ENCODE measurements around the gene EPB41L5.
"Not testable (repeated sequence)": the region's sequence is repeated elsewhere in the genome, so short reads cannot be mapped to it uniquely, and the experiment has no call there.

The EPB41L5 gene

DNA sequence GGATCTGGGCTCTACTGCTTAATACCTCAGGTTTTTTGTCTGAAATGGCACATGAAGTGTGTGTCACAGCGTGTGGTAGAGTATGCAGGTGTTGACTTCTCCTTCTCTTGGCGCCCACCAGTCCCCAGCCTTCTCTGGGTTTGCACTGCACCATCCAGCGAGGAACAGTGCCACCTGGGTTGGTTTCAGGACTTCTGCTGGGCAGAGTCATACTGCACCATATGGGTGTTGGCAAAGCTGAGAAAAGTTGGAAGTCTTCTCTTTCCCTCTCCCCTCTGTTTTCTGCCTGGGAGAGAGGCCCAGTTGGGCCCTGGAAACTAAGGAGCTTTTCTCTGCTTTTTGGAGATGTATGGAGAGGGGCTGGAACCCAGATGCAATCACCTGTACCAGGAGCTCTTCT is 166.5 kb downstream of the EPB41L5 start:
- H3K27ac ChIP-seq (ENCODE audit: low read length): no peak overlapping the region
- peaks cover 7% of the 10 kb centered on the region for H3K4me1 ChIP-seq (ENCODE audit: control insufficient read depth, low read depth, low read length)
- no peaks in the 10 kb centered on the region for H3K27me3 ChIP-seq (ENCODE audit: control insufficient read depth, insufficient read depth, low read length)
- no peaks in the 10 kb centered on the region for H3K36me3 ChIP-seq (ENCODE audit: control insufficient read depth, low read depth, low read length)
- H3K9me3 ChIP-seq (ENCODE audit: control insufficient read depth, low read depth, low read length): no peaks in the 10 kb centered on the region
- no peak overlapping the region for H3K4me3 ChIP-seq (ENCODE audit: low read length)
- no peak overlapping the region for H3K9ac ChIP-seq (ENCODE audit: low read length)

DNA sequence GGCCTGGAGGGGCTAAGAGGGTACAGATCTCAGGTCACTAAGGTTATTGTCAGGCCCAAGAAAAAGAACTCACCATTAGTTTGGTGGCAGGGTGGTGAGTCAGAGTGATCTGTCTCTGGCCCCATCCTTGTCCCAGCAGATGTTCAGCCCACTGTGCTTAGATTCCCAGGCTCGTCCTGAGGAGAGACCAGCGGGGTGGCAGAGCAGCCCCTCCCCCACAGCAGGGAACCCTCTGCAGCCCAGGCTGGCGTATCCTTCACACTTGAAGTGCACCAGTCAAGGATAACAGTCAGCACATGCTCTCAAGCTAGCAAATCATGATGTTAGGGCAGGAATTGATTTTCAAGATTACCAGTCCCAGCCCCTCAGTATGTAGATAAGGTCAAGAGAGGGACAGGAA is 167.2 kb downstream of the EPB41L5 start:
- no peak overlapping the region for H3K27ac ChIP-seq (ENCODE audit: low read length)
- H3K36me3 ChIP-seq (ENCODE audit: control insufficient read depth, low read depth, low read length): no peaks in the 10 kb centered on the region
- H3K9ac ChIP-seq (ENCODE audit: low read length): no peak overlapping the region

DNA sequence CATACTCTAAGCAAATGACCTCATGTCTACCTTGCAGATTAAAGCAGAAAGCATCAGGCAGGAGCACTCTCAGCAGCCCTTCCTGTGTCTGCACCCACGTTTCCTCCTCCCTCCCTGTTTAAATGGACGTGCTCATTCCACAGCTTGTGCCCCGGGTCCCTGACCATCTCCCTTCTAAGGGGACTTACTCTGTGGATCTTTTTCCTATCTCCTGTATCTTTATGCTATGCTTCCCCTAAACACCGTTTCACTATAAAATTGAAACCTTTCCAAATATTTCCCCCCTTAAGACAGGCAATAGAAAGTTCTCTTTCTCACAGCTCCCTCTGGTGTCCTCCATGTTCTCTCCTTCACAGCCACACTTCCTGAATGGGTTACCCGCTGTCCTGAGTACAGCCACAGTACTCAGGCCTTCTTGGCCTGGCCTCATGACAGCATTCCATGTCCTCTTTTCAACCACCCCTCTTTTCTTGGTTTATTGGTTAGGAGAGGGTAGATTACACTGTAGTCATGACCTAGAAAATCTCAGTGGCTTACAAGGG is 169.2 kb downstream of the EPB41L5 start:
- Histone ChIP-seq H3K27ac (ENCODE audit: low read length) (no peak overlapping the region), H3K4me1 (ENCODE audit: control insufficient read depth, low read depth, low read length) (peaks cover 7% of the 10 kb centered on the region), H3K4me3 (ENCODE audit: low read length) (no peak overlapping the region), H3K9me3 (ENCODE audit: control insufficient read depth, low read depth, low read length) (no peaks in the 10 kb centered on the region), H3K9ac (ENCODE audit: low read length) (no peak overlapping the region), H3K27me3 (ENCODE audit: control insufficient read depth, insufficient read depth, low read length) (no peaks in the 10 kb centered on the region), H3K36me3 (ENCODE audit: control insufficient read depth, low read depth, low read length) (no peaks in the 10 kb centered on the region)

More for the DNA sequence above, 167.2 kb downstream of the EPB41L5 start:
- peaks cover 7% of the 10 kb centered on the region for H3K4me1 ChIP-seq (ENCODE audit: control insufficient read depth, low read depth, low read length)
- H3K4me3 ChIP-seq (ENCODE audit: low read length): no peak overlapping the region
- no peaks in the 10 kb centered on the region for H3K27me3 ChIP-seq (ENCODE audit: control insufficient read depth, insufficient read depth, low read length)
- no peaks in the 10 kb centered on the region for H3K9me3 ChIP-seq (ENCODE audit: control insufficient read depth, low read depth, low read length)

DNA sequence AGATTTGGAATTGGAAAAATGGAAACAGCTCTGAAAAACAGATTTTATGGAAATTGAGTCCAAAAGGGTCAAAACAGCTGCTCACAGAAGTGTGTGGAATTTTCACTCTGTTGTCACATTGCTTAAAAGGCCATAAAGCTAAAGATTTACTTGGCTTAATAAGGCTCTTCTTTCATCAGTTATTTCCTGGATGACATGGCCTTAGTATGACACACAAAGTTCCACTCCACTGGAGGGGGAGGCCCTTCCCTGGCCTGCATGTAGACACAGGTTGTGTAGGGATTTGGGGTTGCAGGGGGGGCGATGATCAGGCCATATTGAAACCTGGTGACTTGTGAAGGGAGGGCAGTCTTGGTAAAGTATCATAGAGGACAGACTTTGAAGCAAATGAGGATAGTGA is 176.3 kb downstream of the EPB41L5 start:
- no peak overlapping the region for H3K27ac ChIP-seq (ENCODE audit: low read length)
- H3K9ac ChIP-seq (ENCODE audit: low read length): no peak overlapping the region
- H3K36me3 ChIP-seq (ENCODE audit: control insufficient read depth, low read depth, low read length): no peaks in the 10 kb centered on the region
- no peaks in the 10 kb centered on the region for H3K27me3 ChIP-seq (ENCODE audit: control insufficient read depth, insufficient read depth, low read length)
- no peaks in the 10 kb centered on the region for H3K4me1 ChIP-seq (ENCODE audit: control insufficient read depth, low read depth, low read length)
- no peak overlapping the region for H3K4me3 ChIP-seq (ENCODE audit: low read length)
- H3K9me3 ChIP-seq (ENCODE audit: control insufficient read depth, low read depth, low read length): no peaks in the 10 kb centered on the region

DNA sequence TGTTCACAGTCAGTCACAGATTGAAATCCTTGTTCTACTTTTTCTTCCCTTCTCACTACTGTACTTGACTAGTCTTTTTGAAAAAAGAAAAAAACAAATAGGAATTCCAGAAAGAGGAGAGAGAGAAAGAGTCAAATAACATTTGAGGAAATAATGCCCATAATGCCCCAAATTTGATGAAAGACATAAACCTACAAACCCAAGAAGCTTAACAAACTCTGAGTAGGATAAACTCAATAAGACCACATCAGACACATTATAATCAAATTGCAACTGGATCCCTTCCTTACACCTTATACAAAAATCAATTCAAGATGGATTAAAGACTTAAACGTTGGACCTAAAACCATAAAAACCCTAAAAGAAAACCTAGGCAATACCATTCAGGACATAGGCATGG is 179.4 kb downstream of the EPB41L5 start:
- no peaks in the 10 kb centered on the region for H3K27me3 ChIP-seq (ENCODE audit: control insufficient read depth, insufficient read depth, low read length)
- no peak overlapping the region for H3K27ac ChIP-seq (ENCODE audit: low read length)
- no peaks in the 10 kb centered on the region for H3K4me1 ChIP-seq (ENCODE audit: control insufficient read depth, low read depth, low read length)
- H3K4me3 ChIP-seq (ENCODE audit: low read length): no peak overlapping the region
- H3K9me3 ChIP-seq (ENCODE audit: control insufficient read depth, low read depth, low read length): no peaks in the 10 kb centered on the region
- no peak overlapping the region for H3K9ac ChIP-seq (ENCODE audit: low read length)
- H3K36me3 ChIP-seq (ENCODE audit: control insufficient read depth, low read depth, low read length): no peaks in the 10 kb centered on the region

DNA sequence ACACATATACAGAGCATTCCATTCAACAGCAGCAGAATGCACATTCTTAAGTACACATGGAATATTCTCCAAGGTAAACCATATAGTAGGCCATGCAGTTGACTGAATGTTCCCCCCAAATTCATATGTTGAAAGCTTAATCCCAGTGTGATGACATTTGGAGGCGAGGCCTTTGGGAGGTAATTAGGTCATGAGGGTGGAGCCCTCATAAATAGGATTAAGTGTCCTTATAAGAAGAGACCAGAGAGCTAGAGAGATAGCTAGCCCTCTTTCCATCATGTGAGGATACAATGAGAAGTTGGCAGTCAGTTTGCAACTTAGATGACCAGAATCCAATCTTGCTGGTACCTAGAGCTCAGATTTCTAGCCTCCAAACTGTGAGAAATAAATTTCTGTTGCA is 182.7 kb downstream of the EPB41L5 start:
- Histone ChIP-seq H3K9ac (ENCODE audit: low read length) (no peak overlapping the region), H3K36me3 (ENCODE audit: control insufficient read depth, low read depth, low read length) (no peaks in the 10 kb centered on the region), H3K27ac (ENCODE audit: low read length) (no peak overlapping the region), H3K4me3 (ENCODE audit: low read length) (no peak overlapping the region), H3K9me3 (ENCODE audit: control insufficient read depth, low read depth, low read length) (no peaks in the 10 kb centered on the region), H3K4me1 (ENCODE audit: control insufficient read depth, low read depth, low read length) (no peaks in the 10 kb centered on the region), H3K27me3 (ENCODE audit: control insufficient read depth, insufficient read depth, low read length) (no peaks in the 10 kb centered on the region)

DNA sequence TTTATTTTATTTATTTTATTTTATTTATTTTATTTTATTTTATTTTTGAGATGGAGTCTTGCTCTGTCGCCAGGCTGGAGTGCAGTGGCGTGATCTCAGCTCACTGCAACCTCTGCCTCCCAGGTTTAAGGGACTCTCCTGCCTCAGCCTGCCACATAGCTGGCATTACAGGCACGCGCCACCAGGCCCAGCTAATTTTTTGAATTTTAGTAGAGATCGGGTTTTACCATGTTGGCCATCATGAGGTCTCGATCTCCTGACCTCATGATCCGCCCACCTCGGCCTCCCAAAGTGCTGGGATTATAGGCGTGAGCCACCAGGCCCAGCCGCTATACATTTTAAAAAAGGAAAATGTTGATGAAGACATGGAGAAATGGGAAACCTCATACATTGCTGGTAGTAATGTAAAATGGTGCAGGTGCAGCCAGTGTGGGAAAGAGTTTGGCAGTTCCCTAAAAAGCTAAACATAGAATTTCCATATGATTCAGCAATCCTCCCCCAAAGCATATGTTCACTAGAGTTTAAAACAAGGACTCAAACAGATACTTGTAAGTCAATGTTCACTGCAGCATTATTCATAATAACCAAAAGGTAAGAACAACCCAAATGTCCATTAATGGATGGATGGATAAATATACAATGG is 187.1 kb downstream of the EPB41L5 start:
- H3K4me1 ChIP-seq (ENCODE audit: control insufficient read depth, low read depth, low read length); H3K36me3 ChIP-seq (ENCODE audit: control insufficient read depth, low read depth, low read length): not testable (repeated sequence)

DNA sequence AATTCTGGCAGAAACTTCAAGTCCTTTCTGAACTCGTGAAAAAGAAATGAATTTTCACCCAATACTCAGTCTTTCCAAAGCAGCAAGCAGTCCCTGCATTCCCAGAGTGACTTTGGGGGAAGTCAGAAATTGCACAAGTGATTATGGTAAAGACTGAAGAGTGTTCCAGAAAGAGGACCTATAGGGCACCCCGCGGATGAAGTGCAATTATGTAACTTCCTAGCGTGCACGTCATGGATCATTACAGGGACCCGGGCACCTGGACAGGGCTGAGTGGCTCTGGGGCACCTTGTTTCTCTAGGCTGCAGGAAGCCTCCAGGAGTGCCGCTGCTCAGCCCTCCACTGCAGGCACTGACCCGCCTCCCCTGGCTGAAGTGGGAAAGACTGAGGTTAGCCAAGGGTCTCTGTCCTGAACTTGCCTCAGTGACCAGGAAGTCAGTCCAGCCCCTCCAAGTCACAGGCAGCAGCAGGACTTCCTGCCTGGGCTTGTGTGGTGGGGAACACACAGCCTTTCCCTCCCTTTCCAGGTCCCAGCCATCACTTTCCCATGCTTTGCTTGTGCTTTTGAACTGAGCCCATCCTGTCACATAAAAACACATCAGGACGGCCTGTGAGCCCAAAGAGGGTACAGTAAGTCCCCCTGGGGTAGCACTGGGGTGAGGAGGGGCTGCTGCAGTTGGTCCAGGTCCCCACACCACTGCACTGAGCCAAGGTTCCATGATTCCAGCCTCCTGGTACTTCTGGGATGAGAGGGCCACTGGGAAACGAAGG is 190.6 kb downstream of the EPB41L5 start:
- no peaks in the 10 kb centered on the region for H3K9me3 ChIP-seq (ENCODE audit: control insufficient read depth, low read depth, low read length)
- no peaks in the 10 kb centered on the region for H3K4me1 ChIP-seq (ENCODE audit: control insufficient read depth, low read depth, low read length)
- H3K27me3 ChIP-seq (ENCODE audit: control insufficient read depth, insufficient read depth, low read length): no peaks in the 10 kb centered on the region
- H3K9ac ChIP-seq (ENCODE audit: low read length): no peak overlapping the region
- H3K27ac ChIP-seq (ENCODE audit: low read length): no peak overlapping the region
- no peaks in the 10 kb centered on the region for H3K36me3 ChIP-seq (ENCODE audit: control insufficient read depth, low read depth, low read length)
- H3K4me3 ChIP-seq (ENCODE audit: low read length): no peak overlapping the region

More for the DNA sequence above, 187.1 kb downstream of the EPB41L5 start:
- not testable (repeated sequence) for H3K9me3 ChIP-seq (ENCODE audit: control insufficient read depth, low read depth, low read length); H3K27ac ChIP-seq (ENCODE audit: low read length); H3K27me3 ChIP-seq (ENCODE audit: control insufficient read depth, insufficient read depth, low read length); H3K9ac ChIP-seq (ENCODE audit: low read length); H3K4me3 ChIP-seq (ENCODE audit: low read length)

DNA sequence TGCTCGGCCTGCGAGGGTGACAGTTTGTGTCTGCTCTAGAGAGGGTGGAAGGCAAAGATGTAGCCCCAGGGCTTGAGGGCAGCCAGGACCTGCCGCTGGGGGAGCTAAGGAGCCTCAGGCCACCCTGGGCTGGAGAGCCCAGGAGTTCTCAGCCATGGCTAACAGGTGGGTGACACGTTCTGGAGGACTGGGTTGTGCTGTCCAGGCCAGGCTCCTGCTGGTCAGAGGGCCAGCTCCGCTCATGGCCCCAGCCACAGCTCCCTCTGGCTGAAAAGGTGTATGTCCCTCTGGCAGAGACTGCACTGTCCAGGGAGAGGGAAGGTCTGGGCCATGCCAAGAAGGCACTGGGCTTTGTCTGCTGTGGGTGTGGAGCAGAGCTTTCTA is 191.1 kb downstream of the EPB41L5 start:
- Histone ChIP-seq H3K27me3 (ENCODE audit: control insufficient read depth, insufficient read depth, low read length) (no peaks in the 10 kb centered on the region), H3K4me3 (ENCODE audit: low read length) (no peak overlapping the region), H3K27ac (ENCODE audit: low read length) (no peak overlapping the region), H3K36me3 (ENCODE audit: control insufficient read depth, low read depth, low read length) (no peaks in the 10 kb centered on the region), H3K9me3 (ENCODE audit: control insufficient read depth, low read depth, low read length) (no peaks in the 10 kb centered on the region), H3K4me1 (ENCODE audit: control insufficient read depth, low read depth, low read length) (no peaks in the 10 kb centered on the region), H3K9ac (ENCODE audit: low read length) (no peak overlapping the region)

DNA sequence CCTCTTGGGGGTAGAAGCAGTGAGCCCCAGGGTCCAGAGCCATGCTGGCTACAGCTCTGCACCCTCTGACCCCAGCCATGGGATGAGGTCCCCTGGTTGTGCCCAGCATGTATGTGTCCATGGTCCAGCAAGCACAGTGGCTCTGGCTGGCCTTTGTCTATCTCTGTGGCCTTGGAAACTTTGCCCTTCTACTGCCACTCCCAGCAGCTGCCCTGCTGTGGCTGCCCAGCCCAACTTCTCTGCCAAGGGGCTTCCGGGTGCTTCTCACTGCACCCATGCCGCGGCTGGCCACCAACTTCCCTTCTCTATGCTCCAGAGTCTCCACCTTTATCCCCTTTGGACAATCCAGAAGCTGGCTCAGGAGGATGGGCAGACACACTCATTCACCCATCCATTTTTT is 191.5 kb downstream of the EPB41L5 start:
- Histone ChIP-seq H3K9ac (ENCODE audit: low read length) (no peak overlapping the region), H3K27me3 (ENCODE audit: control insufficient read depth, insufficient read depth, low read length) (no peaks in the 10 kb centered on the region), H3K4me3 (ENCODE audit: low read length) (no peak overlapping the region), H3K4me1 (ENCODE audit: control insufficient read depth, low read depth, low read length) (no peaks in the 10 kb centered on the region), H3K36me3 (ENCODE audit: control insufficient read depth, low read depth, low read length) (no peaks in the 10 kb centered on the region), H3K27ac (ENCODE audit: low read length) (no peak overlapping the region), H3K9me3 (ENCODE audit: control insufficient read depth, low read depth, low read length) (no peaks in the 10 kb centered on the region)

DNA sequence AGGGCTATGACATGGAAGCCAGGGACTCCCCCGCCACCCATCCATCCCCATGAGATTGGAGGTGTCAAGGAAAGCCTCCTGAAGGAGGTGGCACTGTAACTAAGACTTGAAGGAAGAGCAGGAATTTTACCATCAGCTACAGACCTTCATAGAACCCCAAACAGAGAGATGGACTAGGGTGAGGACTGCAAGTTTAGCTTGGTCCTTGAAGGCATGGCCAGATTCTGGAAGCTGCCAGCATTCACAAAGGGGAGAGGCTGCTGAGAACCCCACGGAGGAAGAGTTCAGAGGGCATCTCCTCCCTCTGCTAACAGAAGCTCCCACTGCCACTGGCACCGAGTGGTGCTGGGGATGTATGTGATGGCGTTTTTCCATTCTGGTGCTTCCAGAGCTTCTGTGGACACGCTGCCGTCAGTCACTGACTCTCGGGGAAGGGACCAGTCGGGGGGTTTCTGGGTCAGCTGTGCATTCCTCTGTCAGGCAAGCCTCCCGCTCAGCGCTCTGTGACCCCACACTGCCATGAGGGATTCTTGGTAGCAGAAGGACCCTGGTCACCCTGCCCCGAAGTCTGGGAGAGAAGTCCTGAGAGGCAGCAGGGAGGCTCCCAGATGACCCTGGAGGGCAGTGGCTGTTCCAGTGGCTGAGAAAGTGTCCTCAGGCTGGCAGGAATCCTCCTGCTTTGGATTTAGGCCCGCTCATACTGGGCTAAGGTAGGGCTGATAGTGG is 192.2 kb downstream of the EPB41L5 start:
- no peak overlapping the region for H3K9ac ChIP-seq (ENCODE audit: low read length)

More for the DNA sequence above, 192.2 kb downstream of the EPB41L5 start:
- H3K4me3 ChIP-seq (ENCODE audit: low read length): no peak overlapping the region
- no peaks in the 10 kb centered on the region for H3K36me3 ChIP-seq (ENCODE audit: control insufficient read depth, low read depth, low read length)
- H3K9me3 ChIP-seq (ENCODE audit: control insufficient read depth, low read depth, low read length): no peaks in the 10 kb centered on the region
- H3K27ac ChIP-seq (ENCODE audit: low read length): no peak overlapping the region
- H3K27me3 ChIP-seq (ENCODE audit: control insufficient read depth, insufficient read depth, low read length): no peaks in the 10 kb centered on the region
- no peaks in the 10 kb centered on the region for H3K4me1 ChIP-seq (ENCODE audit: control insufficient read depth, low read depth, low read length)
